ENCODE measurements around the gene LCN1.

The LCN1 gene

GRCh38 chr9:135488013-135488330 is 33.3 kb upstream of the LCN1 start:
- no peak overlapping the region for H3K4me3 ChIP-seq (replicated peaks; ENCODE audit: insufficient read depth, low read length)
- H3K27ac ChIP-seq (replicated peaks), result no peak overlapping the region
- DNase-seq (ENCODE audit: low read depth in 1 of 2, low spot score in 1 of 2), result no peak
- no peak for TF ChIP-seq SPI1 (IDR thresholded peaks at IDR 0.05; ENCODE audit: borderline replicate concordance, low read depth)
- TF ChIP-seq REST (IDR thresholded peaks at IDR 0.05; ENCODE audit: insufficient replicate concordance, low read depth), result no peak
- TF ChIP-seq POLR2AphosphoS5 (IDR thresholded peaks at IDR 0.05; ENCODE audit: low read depth), result no peak
- no peak for TF ChIP-seq GABPA (IDR thresholded peaks at IDR 0.05; ENCODE audit: low read depth)
- TF ChIP-seq, protein P1, sequence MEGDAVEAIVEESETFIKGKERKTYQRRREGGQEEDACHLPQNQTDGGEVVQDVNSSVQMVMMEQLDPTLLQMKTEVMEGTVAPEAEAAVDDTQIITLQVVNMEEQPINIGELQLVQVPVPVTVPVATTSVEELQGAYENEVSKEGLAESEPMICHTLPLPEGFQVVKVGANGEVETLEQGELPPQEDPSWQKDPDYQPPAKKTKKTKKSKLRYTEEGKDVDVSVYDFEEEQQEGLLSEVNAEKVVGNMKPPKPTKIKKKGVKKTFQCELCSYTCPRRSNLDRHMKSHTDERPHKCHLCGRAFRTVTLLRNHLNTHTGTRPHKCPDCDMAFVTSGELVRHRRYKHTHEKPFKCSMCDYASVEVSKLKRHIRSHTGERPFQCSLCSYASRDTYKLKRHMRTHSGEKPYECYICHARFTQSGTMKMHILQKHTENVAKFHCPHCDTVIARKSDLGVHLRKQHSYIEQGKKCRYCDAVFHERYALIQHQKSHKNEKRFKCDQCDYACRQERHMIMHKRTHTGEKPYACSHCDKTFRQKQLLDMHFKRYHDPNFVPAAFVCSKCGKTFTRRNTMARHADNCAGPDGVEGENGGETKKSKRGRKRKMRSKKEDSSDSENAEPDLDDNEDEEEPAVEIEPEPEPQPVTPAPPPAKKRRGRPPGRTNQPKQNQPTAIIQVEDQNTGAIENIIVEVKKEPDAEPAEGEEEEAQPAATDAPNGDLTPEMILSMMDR (IDR thresholded peaks at IDR 0.05; ENCODE audit: insufficient read depth, low read length), result no peak
- H3K27me3 ChIP-seq (ENCODE audit: insufficient read depth, poor library complexity, severe bottlenecking), result no peaks in the 10 kb centered on the region

DNA sequence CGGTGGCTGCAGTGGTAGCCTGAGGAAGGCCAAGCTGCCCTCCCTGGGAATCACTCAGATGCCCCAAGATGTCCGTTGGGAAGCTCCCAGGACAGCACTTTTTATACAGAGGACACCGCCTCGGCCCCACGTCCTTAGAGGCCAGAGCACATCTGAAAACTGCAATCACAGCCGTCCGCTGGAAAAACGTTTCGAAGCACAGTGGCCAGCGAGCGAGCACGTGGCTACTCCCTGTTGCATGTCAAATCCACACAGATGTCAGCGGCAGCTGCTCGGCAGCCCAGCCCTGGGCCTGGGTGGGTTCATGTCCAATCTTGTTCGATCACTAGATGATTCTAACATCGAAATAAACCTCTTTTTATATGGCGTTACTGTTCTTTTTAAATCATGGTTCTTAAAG is 32.7 kb upstream of the LCN1 start:
- DNase-seq (ENCODE audit: low read depth in 1 of 2, low spot score in 1 of 2), result no peak
- TF ChIP-seq REST (IDR thresholded peaks at IDR 0.05; ENCODE audit: insufficient replicate concordance, low read depth) (no peak), SPI1 (IDR thresholded peaks at IDR 0.05; ENCODE audit: borderline replicate concordance, low read depth) (no peak), POLR2AphosphoS5 (IDR thresholded peaks at IDR 0.05; ENCODE audit: low read depth) (no peak), GABPA (IDR thresholded peaks at IDR 0.05; ENCODE audit: low read depth) (no peak)
- TF ChIP-seq, protein P1 (IDR thresholded peaks at IDR 0.05; ENCODE audit: insufficient read depth, low read length), result no peak
- Histone ChIP-seq H3K27me3 (ENCODE audit: insufficient read depth, poor library complexity, severe bottlenecking) (no peaks in the 10 kb centered on the region), H3K27ac (replicated peaks) (no peak overlapping the region), H3K4me3 (replicated peaks; ENCODE audit: insufficient read depth, low read length) (no peak overlapping the region)

GRCh38 chr9:135489188-135489906 is 31.9 kb upstream of the LCN1 start:
- no peak overlapping the region for H3K27ac ChIP-seq (replicated peaks)
- H3K4me3 ChIP-seq (replicated peaks; ENCODE audit: insufficient read depth, low read length), result no peak overlapping the region
- DNase-seq (ENCODE audit: low read depth in 1 of 2, low spot score in 1 of 2), result no peak
- H3K27me3 ChIP-seq (ENCODE audit: insufficient read depth, poor library complexity, severe bottlenecking), result no peaks in the 10 kb centered on the region
- TF ChIP-seq REST (IDR thresholded peaks at IDR 0.05; ENCODE audit: insufficient replicate concordance, low read depth), result no peak
- TF ChIP-seq, protein P1 (IDR thresholded peaks at IDR 0.05; ENCODE audit: insufficient read depth, low read length), result no peak
- no peak for TF ChIP-seq POLR2AphosphoS5 (IDR thresholded peaks at IDR 0.05; ENCODE audit: low read depth)
- no peak for TF ChIP-seq SPI1 (IDR thresholded peaks at IDR 0.05; ENCODE audit: borderline replicate concordance, low read depth)
- no peak for TF ChIP-seq GABPA (IDR thresholded peaks at IDR 0.05; ENCODE audit: low read depth)

Measured in HL-60 (cell line).